Measurements from ENCODE around the gene CCP110.
A peak's percentile ranks its signal among the peaks of the same experiment; 100 is the strongest.

CCP110 gene

DNA sequence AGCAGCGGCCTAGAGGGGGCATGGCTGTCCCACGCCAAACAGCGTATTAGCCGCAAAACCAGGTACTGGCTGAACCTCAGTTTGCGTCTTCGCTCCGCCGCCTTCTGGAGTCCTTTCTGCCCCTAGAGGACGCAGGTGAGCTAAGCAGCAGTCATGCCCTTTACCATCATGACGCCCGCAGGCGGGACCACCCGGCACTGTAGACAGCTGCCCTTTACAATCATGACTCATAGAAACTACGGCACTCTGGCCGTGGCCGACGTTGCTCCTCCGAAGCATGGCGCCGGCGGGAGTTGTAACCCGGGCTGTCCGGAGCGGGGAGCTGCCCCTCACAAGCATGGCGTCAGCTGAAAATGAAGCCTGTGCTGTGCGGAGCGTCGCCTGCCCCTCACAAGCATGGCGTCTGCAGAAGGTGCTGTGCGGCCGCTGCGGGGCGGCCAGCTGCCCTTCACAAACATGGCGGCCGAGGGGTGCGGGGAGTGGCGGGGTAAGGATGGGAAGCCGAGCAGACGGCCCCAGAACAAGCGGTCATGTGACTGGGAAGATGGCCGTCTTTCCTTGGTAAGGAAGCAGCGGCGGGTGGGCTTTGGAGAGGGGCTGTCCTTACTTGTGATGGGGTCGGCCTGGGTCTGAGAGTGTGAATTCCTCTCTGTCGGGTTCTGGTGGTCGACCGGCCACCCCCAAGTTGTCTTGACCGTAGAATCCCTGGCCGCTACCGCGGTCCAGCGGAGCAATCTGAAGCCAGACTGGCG, 31.6 kb downstream of the CCP110 start, which contains the start of gene VPS35L:
Gene VPS35L (plus strand): TSS at position 518 of the 752 bp plus-strand sequence. CDS start 27 bp downstream, at position 545.
- Histone ChIP-seq H3K27me3 (ENCODE audit: insufficient read depth, low read depth, severe bottlenecking) (no peaks in the 10 kb centered on the region), H3K4me3 (ENCODE audit: low read depth, low read length) (peak within 1 kb of the TSS; percentile 80), H3K36me3 (peaks cover 7% of the 10 kb centered on the region), H3K9me3 (ENCODE audit: severe bottlenecking) (no peaks in the 10 kb centered on the region), H3K27ac (peak within 1 kb of the TSS; percentile 87)
- DNase-seq: peak; percentile 98
- TF ChIP-seq, protein P1, sequence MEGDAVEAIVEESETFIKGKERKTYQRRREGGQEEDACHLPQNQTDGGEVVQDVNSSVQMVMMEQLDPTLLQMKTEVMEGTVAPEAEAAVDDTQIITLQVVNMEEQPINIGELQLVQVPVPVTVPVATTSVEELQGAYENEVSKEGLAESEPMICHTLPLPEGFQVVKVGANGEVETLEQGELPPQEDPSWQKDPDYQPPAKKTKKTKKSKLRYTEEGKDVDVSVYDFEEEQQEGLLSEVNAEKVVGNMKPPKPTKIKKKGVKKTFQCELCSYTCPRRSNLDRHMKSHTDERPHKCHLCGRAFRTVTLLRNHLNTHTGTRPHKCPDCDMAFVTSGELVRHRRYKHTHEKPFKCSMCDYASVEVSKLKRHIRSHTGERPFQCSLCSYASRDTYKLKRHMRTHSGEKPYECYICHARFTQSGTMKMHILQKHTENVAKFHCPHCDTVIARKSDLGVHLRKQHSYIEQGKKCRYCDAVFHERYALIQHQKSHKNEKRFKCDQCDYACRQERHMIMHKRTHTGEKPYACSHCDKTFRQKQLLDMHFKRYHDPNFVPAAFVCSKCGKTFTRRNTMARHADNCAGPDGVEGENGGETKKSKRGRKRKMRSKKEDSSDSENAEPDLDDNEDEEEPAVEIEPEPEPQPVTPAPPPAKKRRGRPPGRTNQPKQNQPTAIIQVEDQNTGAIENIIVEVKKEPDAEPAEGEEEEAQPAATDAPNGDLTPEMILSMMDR (IDR thresholded peaks at IDR 0.05; ENCODE audit: low read depth, low read length): peak; percentile 90

DNA sequence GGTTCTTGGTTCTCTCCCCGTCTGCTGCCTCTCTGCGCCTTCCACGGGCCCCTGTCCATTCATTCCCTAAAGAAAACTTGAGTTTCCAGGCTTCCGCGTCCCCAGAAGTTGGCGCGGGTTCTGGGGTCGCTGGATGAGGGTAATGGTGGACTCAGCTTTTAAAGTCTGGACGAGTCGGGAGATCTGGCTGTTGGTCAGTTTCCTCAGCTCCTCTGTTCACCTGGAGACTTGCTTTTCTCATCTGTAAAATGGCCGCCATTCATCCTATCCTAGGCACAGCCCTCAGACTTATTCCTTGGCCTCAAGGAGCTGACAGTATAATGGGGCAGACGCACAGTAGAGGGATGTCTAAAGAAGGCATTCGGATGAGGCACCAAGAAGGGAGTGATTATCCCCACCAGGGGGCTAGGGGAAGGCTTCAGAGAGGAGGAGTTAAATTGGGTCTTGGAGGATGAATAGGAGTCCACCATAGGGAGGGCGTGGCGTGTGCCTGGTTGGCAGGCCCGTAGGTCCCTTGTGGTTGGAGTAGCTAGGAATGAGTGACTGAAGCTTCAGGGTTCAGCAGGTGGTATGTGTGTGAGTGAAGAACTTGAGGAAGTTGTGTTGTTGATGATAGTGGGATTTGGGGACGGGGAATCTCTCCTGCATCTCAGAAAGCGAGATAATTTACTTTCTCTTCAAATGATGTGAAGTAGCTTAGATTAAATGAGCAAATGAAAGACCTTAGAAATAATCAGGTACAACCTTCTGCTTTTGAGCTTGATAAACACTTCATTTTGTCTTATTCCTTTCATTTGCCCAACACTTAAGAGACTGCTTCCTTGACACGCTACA, 32.4 kb downstream of the CCP110 start:
- DNase-seq: no peak
- TF ChIP-seq, protein P1 (IDR thresholded peaks at IDR 0.05; ENCODE audit: low read depth, low read length): no peak

DNA sequence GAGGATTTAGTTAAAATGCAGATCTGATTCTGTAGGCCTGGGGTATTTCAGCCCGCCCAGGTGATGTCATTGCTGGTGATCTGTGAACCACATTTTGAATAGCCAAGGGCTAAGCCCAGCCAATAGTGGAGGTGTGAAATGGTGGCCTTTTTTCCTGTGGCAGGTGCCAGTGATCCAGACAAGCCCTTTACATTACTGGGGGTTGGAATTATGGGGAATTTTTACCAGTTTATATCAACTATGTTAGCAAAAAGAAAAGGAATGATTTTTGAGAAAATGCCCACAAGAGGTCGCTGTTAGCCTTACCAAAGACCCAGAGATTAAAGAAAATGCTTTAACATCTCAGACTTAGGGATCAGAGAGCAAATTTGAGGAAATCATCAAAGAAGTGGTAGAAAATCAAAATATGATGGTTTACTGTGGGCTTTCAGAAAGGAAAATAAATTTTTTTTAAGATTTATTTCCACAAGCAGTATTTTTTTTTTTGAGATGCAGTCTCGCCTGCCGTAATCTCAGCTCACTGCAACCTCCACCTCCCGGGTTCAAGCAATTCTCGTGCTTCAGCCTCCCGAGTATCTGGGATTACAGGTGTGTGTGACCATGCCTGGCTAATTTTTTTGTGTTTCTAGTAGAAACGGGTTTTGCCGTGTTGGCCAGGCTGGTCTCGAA, 35.6 kb downstream of the CCP110 start:
- Histone ChIP-seq H3K27ac (no peak overlapping the region), H3K27me3 (ENCODE audit: insufficient read depth, low read depth, severe bottlenecking) (no peaks in the 10 kb centered on the region), H3K4me3 (ENCODE audit: low read depth, low read length) (no peak overlapping the region), H3K36me3 (no peaks in the 10 kb centered on the region), H3K9me3 (ENCODE audit: severe bottlenecking) (no peaks in the 10 kb centered on the region)
- DNase-seq: peak; percentile 16
- TF ChIP-seq, protein P1 (IDR thresholded peaks at IDR 0.05; ENCODE audit: low read depth, low read length): peak; percentile 16; the same call in 1 of the 2 replicates

More for the DNA sequence above, 32.4 kb downstream of the CCP110 start:
- Histone ChIP-seq H3K9me3 (ENCODE audit: severe bottlenecking) (no peaks in the 10 kb centered on the region), H3K36me3 (peaks cover 4% of the 10 kb centered on the region), H3K27ac (peak overlapping the region; percentile 87), H3K27me3 (ENCODE audit: insufficient read depth, low read depth, severe bottlenecking) (no peaks in the 10 kb centered on the region), H3K4me3 (ENCODE audit: low read depth, low read length) (peak overlapping the region; percentile 80)

DNA sequence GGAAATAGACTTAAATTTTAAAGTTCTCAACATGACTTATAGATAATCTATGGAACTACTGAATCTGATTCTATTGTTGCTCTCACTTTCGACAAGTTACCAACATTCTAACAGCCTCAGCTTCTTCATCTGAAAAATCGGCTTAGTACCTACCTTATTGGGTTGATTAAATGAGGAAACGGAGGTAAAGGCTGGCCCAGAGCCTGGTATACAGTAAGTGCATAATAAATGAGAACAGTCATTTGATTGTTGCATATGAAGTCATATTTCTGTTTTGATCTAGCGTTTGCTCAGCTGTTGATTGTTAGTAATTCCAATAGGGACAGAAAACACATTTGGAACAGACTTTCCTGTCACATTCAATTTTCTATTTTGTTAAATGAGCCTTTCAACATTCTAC, 36.3 kb downstream of the CCP110 start:
- H3K36me3 ChIP-seq: peaks cover under 1% of the 10 kb centered on the region; the same call in 1 of the 2 replicates
- no peak for DNase-seq
- H3K4me3 ChIP-seq (ENCODE audit: low read depth, low read length): no peak overlapping the region
- no peaks in the 10 kb centered on the region for H3K27me3 ChIP-seq (ENCODE audit: insufficient read depth, low read depth, severe bottlenecking)
- H3K27ac ChIP-seq: no peak overlapping the region
- TF ChIP-seq, protein P1 (IDR thresholded peaks at IDR 0.05; ENCODE audit: low read depth, low read length): no peak
- no peaks in the 10 kb centered on the region for H3K9me3 ChIP-seq (ENCODE audit: severe bottlenecking)

DNA sequence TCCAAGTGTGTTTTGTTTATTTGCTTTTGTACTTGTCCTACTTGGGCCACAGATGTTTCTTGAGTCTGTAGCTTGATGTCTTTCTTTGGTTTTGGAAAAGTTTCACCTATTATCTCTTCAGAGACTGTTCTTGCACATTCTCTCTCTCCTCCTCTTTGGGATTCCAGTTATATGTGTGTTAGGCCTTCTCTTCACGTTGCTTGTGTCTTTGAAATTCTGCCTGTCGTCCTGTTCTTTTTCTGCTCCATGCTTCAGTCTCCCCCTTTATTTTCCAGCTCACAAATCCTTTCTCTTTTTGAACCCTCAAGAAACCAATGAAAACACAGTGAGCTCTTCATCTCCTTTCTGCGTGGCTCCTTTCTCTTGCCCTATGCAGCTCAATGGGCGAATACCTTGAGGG, 39.6 kb downstream of the CCP110 start:
- Histone ChIP-seq H3K27ac (no peak overlapping the region), H3K4me3 (ENCODE audit: low read depth, low read length) (no peak overlapping the region), H3K9me3 (ENCODE audit: severe bottlenecking) (no peaks in the 10 kb centered on the region), H3K27me3 (ENCODE audit: insufficient read depth, low read depth, severe bottlenecking) (no peaks in the 10 kb centered on the region), H3K36me3 (peaks cover 13% of the 10 kb centered on the region)
- TF ChIP-seq, protein P1 (IDR thresholded peaks at IDR 0.05; ENCODE audit: low read depth, low read length): no peak
- DNase-seq: no peak
